ENCODE data around the gene PACRG.

DNA sequence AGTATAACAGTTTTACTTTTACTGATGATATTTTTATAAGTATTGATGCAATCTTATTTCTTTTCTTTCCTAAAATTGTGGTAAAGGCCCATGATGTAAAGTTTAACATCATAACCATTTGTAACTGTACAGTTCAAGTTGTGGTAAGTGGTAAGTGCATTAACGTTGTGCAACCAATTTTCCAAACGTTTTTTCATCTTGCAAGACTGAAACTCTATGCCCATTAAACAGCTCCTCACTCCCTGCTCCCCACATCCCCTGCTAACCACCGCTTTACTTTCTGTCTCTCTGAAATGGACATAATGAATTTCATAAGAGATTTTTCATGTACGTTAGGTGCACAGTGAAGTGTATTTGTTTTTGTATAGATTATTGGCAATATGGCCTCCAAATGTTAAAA, 106.0 kb downstream of the PACRG start:
- TF ChIP-seq, protein P1, sequence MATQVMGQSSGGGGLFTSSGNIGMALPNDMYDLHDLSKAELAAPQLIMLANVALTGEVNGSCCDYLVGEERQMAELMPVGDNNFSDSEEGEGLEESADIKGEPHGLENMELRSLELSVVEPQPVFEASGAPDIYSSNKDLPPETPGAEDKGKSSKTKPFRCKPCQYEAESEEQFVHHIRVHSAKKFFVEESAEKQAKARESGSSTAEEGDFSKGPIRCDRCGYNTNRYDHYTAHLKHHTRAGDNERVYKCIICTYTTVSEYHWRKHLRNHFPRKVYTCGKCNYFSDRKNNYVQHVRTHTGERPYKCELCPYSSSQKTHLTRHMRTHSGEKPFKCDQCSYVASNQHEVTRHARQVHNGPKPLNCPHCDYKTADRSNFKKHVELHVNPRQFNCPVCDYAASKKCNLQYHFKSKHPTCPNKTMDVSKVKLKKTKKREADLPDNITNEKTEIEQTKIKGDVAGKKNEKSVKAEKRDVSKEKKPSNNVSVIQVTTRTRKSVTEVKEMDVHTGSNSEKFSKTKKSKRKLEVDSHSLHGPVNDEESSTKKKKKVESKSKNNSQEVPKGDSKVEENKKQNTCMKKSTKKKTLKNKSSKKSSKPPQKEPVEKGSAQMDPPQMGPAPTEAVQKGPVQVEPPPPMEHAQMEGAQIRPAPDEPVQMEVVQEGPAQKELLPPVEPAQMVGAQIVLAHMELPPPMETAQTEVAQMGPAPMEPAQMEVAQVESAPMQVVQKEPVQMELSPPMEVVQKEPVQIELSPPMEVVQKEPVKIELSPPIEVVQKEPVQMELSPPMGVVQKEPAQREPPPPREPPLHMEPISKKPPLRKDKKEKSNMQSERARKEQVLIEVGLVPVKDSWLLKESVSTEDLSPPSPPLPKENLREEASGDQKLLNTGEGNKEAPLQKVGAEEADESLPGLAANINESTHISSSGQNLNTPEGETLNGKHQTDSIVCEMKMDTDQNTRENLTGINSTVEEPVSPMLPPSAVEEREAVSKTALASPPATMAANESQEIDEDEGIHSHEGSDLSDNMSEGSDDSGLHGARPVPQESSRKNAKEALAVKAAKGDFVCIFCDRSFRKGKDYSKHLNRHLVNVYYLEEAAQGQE (IDR thresholded peaks at IDR 0.05): no peak
- TF ChIP-seq, protein P2, sequence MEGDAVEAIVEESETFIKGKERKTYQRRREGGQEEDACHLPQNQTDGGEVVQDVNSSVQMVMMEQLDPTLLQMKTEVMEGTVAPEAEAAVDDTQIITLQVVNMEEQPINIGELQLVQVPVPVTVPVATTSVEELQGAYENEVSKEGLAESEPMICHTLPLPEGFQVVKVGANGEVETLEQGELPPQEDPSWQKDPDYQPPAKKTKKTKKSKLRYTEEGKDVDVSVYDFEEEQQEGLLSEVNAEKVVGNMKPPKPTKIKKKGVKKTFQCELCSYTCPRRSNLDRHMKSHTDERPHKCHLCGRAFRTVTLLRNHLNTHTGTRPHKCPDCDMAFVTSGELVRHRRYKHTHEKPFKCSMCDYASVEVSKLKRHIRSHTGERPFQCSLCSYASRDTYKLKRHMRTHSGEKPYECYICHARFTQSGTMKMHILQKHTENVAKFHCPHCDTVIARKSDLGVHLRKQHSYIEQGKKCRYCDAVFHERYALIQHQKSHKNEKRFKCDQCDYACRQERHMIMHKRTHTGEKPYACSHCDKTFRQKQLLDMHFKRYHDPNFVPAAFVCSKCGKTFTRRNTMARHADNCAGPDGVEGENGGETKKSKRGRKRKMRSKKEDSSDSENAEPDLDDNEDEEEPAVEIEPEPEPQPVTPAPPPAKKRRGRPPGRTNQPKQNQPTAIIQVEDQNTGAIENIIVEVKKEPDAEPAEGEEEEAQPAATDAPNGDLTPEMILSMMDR (IDR thresholded peaks at IDR 0.05; ENCODE audit: low read depth, low read length, missing input control): no peak
- TF ChIP-seq, protein P3, sequence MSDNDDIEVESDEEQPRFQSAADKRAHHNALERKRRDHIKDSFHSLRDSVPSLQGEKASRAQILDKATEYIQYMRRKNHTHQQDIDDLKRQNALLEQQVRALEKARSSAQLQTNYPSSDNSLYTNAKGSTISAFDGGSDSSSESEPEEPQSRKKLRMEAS (IDR thresholded peaks at IDR 0.05): no peak
